ENCODE results near the gene ZNF511.

DNA sequence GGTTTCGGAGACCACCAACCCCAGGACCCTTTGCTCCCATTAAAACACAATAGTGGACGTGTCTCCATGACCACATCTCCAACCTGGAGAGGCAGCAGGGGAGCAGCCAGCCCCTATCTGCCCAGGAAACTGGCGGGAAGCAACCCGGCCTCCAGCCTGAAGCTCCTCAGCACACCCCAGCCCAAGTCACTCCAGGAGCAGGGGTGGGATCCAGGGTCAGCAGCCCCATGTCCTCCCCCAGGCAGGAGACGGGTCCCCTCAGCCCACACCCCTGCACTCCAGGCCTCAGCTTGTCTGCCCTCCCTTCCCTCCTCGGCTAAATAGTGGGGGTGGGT, 32.6 kb upstream of the ZNF511 start:
- TF ChIP-seq, protein P1, sequence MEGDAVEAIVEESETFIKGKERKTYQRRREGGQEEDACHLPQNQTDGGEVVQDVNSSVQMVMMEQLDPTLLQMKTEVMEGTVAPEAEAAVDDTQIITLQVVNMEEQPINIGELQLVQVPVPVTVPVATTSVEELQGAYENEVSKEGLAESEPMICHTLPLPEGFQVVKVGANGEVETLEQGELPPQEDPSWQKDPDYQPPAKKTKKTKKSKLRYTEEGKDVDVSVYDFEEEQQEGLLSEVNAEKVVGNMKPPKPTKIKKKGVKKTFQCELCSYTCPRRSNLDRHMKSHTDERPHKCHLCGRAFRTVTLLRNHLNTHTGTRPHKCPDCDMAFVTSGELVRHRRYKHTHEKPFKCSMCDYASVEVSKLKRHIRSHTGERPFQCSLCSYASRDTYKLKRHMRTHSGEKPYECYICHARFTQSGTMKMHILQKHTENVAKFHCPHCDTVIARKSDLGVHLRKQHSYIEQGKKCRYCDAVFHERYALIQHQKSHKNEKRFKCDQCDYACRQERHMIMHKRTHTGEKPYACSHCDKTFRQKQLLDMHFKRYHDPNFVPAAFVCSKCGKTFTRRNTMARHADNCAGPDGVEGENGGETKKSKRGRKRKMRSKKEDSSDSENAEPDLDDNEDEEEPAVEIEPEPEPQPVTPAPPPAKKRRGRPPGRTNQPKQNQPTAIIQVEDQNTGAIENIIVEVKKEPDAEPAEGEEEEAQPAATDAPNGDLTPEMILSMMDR (IDR thresholded peaks at IDR 0.05), result no peak
- TF ChIP-seq POLR2A (IDR thresholded peaks at IDR 0.05), result no peak
- no peak for TF ChIP-seq EP300 (IDR thresholded peaks at IDR 0.05)

Data from tibial nerve (tissue), 4 donors.